HG02759 (cell line): ENCODE measurements around the gene ZNF3.

ENCODE experiments used
- ATAC-seq: cut with Tn5 transposase; IDR thresholded peaks from one replicate; pipeline ENCODE4 v1.9.1; 2021; ENCODE audit warnings: mild to moderate bottlenecking, moderate library complexity; ENCODE audit not compliant: unreplicated experiment

The ZNF3 gene

DNA sequence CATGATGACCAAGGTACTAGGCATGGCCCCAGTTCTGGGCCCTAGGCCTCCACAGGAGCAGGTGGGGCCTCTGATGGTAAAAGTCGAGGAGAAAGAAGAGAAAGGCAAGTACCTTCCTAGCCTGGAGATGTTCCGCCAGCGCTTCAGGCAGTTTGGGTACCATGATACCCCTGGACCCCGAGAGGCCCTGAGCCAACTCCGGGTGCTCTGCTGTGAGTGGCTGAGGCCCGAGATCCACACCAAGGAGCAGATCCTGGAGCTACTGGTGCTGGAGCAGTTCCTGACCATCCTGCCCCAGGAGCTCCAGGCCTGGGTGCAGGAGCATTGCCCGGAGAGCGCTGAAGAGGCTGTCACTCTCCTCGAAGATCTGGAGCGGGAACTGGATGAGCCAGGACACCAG is 24.5 kb downstream of the ZNF3 start:
- ATAC-seq, result no peak

DNA sequence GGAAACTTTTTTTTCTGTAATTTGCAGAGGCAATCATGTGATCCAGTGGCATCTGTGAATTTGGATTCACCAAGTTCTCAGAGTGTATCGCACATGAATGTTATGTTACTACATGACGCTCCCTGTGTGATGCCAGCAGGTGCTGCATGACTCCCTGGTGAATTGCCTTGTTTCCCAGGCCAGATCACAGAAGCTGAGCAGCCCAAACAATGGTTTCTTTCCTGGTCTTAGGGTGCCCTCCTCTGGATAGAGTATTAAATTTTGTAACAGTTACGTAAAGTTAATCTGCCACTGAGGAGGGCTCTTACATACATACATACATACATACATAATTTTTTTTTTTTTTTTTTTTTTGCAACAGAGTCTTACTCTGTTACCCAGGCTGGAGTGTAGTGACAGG is 28.3 kb downstream of the ZNF3 start:
- no peak for ATAC-seq

DNA sequence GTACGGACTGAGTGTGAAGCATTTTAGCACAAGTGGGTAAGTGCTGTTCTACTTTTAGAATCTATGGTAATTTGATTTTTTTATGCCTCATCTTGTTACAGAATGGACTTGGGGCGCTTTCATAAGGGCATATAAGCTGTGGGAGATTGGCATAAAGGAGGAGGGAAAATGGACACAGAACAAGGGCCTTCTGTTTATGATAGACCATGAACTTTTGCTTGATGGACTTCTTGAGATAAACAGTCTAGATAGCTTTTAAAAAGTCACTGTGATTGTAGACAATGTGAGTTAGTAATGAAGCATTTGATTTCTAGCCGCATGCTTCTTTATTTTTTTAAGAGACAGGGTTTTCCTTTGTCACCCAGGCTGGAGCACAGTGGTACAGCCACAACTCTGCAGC is 29.9 kb downstream of the ZNF3 start:
- no peak for ATAC-seq

DNA sequence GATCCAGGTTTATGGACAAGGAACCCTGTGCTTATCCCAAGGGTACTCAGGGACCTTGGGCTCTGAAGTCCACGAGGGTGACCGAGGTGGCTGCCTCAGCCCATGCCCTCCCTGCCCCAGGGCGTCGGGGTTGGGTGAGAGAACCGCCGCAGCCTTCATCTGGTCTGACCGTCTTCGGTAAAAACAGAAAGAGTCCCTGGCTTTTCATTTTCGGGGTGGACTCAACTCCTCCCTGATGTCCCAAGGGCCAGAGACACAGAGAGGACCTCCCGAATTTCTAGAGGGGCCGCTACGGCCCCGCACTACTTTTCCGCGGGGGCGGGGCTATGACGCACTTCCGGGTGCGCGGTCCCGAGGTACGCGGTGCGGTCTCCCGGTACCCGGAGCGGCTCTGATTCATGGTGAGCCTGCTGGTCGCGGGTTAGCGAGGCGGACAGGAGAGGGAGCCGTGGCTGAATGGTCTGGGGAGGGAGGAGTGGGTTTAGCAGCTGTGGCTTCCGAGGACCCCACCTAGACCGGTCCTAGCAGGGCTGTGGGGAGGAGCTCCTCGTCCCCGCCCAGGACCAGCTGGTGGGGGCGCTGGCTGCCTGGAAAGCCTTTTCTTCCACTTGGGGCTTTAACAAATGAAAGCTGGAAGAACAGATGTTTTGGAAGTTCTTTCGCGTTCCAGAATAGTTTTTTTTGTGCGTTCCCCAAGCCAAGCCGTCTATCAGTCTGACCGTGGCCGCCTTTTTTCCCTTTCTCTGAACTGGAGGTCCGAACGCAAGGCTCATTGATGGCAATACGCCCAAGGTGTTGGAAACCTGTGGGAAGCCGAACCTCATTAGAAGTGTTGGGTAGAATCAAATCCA is 31.9 kb downstream of the ZNF3 start, which contains the start of gene ZSCAN21:
Gene ZSCAN21 (plus strand): TSS at position 334 of the 851 bp plus-strand sequence. CDS start 7,233 bp downstream, outside the sequence.
- peak; percentile 92 for ATAC-seq

DNA sequence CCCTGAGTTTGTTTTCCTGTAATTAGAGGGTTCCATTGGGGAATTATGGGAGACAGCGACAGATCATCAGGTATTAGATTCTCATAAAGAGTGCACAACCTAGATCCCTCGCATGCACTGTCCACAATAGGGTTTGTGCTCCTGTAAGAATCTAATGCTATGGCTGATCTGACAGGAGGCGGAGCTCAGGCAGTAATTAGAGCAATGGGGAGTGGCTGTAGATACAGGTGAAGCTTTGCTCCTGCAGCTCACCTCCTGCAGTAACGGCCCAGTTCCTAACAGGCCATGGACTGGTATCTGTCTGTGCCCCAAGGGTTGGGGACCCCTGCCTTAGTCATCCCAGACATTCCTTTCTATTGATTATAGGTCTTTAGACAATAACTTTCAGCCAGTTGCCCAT is 32.8 kb downstream of the ZNF3 start:
- ATAC-seq, result no peak

DNA sequence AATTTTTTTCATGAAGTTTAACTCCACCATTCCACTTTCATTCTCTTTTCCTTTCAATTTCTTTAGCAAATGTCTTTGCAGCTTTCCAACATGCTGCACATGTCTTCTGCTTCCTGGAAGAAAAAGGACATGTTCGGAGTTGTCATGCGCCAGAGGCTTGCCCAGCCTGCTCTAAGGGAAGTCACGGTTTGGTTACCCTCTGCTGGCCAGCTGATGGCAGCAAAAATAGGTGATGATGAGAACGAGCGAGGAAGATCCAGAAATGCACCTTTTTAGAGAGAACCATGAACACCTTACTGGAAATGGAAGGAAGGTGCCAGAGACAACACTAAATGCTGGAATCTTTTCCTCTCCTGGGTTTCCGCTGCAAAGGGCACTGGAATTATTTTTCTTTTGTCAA is 36.8 kb downstream of the ZNF3 start:
- no peak for ATAC-seq

DNA sequence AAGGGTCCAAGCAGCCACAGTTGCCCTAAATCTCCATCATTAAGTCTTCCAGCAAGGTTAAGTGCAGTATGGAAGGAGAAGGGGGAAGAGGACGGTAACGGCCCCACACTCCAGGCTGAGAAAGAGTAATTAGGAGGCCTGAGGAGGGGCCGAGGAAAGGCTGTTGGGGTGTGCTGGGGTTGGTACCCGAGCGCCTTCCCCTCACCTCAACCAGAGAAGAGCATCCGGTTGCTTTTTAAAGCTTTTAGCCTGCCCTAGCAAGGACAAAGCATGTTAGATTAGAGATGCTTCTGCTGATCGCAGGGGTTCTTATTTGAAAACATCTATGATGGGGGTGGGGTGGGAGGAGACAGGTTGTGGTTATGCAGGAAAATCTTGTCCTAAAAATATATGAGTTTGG is 40.9 kb downstream of the ZNF3 start:
- ATAC-seq, result no peak

DNA sequence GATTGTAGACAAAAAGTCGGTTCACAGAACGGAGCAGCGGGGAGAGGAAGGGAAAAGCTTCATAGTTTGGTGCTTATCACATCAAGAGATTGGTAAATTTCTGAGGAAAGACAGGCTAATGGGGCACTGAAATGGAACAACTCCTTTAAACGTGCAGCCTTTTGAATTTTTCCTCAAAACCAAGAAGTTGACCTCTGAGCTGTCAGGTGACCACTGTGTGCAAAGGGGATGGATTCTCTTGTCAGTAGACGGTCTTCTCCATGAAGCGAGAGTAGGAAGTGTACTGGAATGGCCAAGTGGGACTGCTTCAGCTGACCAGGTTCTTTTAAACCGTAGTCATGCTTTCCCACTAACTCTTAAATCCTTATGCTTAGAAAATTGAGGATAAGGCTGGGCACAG is 43.2 kb downstream of the ZNF3 start:
- ATAC-seq, result no peak

DNA sequence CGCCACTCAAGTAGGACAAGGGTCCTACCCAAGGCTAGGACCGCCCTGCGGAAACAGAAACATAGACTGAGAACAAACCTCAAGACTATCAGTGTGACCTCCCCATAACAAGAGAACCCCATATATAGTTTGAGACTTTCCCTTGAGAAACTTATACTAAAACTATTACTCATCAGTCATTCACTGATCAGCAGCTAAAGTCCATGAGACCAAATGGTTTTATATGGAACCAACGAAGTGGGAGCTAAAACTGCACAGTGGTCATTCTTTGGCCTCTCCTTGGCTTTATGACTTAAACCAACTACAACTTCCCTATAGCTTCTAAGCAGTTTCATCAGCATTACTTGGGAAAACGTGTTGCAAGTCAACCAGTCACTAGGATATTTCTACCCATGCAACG is 45.6 kb downstream of the ZNF3 start:
- ATAC-seq, result no peak

DNA sequence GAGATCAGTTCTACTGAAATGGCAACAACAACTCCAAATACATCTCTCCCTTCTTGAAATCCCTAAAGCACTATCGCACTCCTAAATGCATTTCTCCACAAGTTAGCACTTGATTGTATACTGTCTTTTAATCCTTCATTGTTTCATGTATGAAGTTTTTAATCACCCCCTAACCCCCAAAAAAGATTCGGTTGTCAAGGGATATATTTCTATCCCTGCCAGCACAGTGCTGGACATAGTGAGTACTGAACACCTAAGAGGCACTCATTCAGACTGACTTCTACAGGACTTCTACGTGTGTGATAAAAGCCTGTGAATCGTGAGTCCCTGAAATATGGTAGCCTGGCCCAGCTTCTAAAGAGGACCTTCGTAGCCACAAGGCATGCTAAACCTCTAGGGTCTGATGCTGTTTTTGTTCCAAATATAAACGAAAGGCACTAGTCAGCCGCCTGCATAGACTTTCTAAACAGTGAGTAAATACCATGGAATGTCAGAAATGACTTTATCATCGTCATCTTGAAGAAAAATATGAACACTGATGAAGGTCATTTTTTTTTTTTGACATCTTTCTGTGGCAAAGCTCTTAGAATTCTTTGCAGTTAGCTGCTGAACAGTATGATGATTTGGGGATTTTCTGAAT is 46.5 kb downstream of the ZNF3 start:
- ATAC-seq, result no peak

DNA sequence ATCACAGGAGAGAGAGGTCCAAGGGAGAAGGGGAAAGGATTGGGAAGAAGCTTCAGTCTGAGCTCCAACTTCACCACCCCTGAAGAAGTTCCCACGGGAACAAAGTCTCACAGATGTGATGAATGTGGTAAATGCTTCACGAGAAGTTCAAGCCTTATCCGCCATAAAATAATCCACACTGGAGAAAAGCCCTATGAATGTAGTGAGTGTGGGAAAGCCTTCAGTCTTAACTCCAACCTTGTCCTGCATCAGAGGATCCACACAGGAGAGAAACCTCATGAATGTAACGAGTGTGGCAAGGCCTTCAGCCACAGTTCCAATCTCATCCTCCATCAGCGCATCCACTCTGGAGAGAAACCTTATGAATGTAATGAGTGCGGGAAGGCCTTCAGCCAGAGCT is 48.0 kb downstream of the ZNF3 start:
- no peak for ATAC-seq

DNA sequence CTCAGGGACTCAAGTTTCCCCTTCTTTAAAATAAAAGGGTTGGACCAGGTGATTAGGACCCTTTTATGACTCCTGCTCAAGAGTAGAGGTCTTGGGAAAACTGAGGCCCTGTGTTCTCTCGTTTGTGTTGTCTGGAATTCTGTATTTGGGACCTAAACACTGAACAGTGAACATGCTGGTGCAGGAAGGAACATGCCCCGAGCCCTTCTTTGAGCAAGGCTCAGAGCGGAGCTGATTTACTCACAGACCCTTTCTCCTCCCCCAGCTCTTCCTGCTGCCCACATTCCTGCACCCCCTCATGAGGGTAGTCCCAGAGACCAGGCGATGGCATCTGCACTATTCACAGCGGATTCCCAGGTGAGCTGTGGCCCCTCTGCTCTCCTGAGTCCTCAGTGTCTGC is 51.9 kb downstream of the ZNF3 start:
- ATAC-seq, result no peak

DNA sequence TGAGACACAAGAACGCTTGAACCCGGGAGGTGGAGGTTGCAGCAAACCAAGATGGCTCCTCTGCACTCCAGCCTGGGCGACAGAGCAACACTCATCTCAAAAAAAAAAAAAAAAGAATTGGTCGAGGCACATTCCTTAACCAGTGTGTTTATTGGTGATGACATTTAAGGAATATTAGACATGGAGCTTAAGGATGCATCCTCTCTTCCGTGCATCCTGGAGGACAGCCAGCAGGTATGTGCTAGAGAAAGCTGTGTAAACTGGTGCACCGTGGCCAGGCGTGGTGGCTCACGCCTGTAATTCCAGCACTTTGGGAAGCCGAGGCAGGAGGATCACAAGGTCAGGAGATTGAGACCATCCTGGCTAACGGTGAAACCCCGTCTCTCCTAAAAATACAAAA is 54.3 kb downstream of the ZNF3 start:
- no peak for ATAC-seq

DNA sequence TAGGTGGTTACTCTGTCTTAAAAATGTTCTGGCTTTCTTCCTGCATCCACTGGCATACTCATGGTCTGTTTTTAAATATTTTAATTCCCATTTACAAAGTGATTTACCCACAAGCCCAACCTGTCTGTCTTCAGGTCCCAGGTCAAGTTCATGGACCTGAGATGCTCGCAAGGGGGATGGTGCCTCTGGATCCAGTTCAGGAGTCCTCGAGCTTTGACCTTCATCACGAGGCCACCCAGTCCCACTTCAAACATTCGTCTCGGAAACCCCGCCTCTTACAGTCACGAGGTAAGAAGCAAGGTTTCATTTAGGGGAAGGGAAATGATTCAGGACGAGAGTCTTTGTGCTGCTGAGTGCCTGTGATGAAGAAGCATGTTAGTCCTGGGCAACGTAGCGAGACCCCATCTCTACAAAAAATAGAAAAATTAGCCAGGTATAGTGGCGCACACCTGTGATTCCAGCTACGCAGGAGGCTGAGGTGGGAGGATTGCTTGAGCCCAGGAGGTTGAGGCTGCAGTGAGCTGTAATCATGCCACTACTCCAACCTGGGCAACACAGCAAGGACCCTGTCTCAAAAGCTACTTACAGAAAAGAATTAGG is 57.4 kb downstream of the ZNF3 start:
- no peak for ATAC-seq

DNA sequence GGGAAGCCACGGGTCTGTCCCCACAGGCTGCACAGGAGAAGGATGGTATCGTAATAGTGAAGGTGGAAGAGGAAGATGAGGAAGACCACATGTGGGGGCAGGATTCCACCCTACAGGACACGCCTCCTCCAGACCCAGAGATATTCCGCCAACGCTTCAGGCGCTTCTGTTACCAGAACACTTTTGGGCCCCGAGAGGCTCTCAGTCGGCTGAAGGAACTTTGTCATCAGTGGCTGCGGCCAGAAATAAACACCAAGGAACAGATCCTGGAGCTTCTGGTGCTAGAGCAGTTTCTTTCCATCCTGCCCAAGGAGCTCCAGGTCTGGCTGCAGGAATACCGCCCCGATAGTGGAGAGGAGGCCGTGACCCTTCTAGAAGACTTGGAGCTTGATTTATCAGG is 58.0 kb downstream of the ZNF3 start:
- ATAC-seq, result no peak

DNA sequence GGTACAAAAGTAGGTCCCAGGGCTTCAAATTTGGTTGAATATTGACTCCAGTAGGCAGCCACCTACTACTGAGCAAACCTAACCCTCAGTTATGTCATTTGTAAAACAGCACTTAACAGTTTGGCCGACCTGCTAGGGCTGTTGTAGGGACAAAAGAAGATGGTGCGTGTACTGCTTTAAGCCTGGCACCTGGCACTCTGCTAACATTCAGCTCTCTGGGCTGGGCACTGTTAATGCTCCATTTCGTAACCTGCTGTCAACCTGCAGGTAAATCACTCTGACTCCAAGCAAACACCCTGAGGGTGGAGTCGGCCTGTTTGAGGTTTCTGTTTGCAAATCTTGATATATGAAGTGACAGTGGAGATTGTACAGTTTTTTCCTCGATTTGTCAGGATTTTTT is 58.9 kb downstream of the ZNF3 start:
- ATAC-seq, result no peak

DNA sequence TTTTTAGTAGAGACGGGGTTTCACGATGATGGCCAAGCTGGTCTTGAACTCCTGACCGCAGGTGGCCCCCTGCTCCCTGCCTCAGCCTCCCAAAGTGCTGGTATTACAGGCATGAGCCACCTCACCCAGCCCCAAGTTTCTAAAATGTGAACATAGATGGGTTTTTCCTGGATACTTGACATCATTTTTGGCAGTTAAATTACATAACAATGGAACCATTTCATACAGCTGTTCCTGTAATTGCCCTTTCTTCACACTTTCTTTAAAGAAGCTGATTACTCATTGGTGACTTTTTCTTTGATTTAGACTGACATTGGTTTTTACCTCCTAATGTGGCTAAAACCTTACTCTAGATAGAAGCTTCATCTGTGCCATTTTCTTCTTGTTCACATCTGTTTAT is 60.2 kb downstream of the ZNF3 start:
- no peak for ATAC-seq
